ENCODE results near the gene ZMAT5.

ZMAT5 gene

DNA sequence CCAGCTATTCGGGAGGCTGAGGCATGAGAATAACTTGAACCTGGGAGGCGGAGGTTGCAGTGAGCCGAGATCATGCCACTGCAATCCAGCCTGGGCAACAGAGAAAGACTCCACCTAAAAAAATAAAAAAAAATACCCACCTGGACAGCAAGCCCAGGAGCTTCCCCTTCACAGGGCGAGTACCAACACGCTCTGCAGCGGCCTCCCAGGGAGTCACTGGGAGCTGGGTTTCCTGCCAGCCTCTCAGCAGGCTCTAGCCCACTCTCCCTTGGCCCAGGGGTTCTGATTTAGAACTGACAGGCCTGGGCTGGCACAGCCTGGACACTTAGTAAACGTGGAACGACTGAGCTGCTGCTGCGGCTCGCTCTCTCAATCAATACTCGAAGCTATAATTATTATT, 49.0 kb downstream of the ZMAT5 start:
- H3K4me3 ChIP-seq (ENCODE audit: low read depth, low read length): no peak overlapping the region
- TF ChIP-seq, protein P1, sequence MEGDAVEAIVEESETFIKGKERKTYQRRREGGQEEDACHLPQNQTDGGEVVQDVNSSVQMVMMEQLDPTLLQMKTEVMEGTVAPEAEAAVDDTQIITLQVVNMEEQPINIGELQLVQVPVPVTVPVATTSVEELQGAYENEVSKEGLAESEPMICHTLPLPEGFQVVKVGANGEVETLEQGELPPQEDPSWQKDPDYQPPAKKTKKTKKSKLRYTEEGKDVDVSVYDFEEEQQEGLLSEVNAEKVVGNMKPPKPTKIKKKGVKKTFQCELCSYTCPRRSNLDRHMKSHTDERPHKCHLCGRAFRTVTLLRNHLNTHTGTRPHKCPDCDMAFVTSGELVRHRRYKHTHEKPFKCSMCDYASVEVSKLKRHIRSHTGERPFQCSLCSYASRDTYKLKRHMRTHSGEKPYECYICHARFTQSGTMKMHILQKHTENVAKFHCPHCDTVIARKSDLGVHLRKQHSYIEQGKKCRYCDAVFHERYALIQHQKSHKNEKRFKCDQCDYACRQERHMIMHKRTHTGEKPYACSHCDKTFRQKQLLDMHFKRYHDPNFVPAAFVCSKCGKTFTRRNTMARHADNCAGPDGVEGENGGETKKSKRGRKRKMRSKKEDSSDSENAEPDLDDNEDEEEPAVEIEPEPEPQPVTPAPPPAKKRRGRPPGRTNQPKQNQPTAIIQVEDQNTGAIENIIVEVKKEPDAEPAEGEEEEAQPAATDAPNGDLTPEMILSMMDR (IDR thresholded peaks at IDR 0.05; ENCODE audit: borderline replicate concordance, insufficient read depth, low read depth, low read length): no peak

DNA sequence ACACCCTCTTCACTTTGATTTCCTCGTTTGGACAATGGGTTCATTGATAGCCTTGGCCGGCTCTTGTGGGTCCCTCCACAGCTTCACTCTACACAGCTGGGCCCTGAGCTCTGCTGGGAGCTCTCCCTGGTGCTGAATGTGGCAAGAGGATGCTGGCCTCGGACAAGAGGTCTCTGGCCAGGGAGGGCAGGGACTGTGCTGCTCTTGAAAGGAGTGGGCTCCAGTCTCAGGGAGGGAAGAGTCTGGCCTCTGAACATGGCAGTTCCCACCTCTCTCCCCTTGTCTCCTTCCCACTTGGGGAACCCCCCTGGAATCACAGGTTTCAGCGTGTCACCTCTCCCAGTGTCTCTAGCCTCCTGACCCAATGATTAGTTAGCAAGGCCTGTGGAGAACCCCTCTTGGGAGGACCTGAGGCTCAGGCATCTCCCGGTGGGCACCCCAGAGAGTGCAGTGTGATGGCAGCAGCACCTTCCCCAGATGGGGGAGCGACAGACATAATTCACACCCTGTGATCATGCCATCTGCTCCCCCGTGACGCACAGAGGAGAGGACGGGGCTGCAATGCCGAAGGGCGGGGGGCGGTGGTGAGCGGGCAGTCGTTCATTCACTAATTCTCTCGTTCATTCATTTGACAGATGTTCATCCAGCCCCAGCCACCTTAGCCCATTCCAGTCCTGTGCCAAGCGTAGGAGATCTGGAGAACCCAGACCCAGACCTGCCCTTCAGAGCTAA, 49.8 kb downstream of the ZMAT5 start:
- TF ChIP-seq, protein P1 (IDR thresholded peaks at IDR 0.05; ENCODE audit: borderline replicate concordance, insufficient read depth, low read depth, low read length): no peak
- H3K4me3 ChIP-seq (ENCODE audit: low read depth, low read length): no peak overlapping the region

DNA sequence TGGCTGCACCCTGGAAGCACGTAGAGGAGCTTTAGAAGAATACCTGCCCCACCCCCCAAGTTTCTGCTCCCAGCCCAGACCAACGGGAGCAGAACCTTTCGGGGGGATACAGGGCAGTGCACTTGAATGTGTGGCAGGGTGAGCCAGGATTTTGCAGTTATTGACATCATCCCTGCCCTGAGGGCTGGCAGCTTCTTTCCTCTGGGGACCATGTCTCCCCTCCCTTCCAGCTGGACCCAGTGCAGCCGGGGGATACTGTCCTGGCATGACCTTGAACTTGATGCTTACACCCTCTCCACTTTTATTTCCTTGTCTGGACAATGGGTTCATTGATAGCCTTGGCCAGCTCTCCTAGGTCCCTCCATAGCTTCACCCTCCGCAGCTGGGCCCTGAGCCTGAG, 51.1 kb downstream of the ZMAT5 start:
- TF ChIP-seq, protein P1 (IDR thresholded peaks at IDR 0.05; ENCODE audit: borderline replicate concordance, insufficient read depth, low read depth, low read length): no peak
- no peak overlapping the region for H3K4me3 ChIP-seq (ENCODE audit: low read depth, low read length)

DNA sequence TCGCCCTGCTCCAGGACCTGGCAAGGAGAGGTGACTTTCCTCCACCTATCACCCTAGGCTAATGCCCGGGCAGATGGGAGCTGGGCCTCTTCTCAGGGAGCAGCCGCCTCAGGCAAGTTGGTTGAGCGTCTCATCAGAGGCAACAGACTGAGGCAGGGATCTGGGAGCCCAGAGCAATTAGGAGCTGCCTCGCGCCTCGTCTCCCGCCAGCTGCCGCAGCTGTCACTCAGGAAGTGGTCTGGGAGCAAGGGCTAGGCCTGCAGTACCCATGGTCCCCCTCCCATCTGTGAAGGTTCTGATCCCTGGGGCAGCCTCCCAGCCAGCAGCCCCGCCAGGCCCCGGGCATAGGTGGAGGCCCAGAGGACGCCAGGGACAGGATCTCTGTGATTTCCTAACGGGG, 51.6 kb downstream of the ZMAT5 start:
- no peak overlapping the region for H3K4me3 ChIP-seq (ENCODE audit: low read depth, low read length)
- TF ChIP-seq, protein P1 (IDR thresholded peaks at IDR 0.05; ENCODE audit: borderline replicate concordance, insufficient read depth, low read depth, low read length): no peak

DNA sequence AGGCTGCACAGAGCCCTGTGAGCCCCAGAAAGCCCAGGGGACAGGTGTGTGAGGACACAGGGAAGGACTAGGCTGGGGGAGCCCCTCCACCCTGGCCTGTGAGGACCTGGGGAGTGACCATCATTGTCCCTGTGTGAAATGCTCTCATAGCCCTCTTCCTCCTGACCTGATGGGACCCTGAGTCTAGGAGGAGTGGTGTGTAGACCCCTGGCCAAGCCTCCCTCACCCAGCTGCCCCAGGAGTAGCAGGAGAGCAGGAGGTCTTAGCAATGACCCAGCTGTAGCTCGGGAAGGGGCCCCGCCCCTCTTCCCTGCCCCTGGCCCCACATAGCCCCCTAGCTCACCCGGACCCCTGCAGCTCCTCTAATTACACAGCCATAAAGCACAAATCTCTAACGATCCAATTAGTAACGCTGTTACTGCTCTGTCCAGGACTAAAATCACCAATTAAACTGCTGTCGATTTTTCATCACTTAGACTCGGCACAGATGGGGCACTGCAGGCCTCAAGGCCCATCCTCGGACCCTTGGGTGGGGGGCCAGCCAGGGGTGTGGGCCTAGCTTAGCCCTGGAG, 53.6 kb downstream of the ZMAT5 start:
- TF ChIP-seq, protein P1 (IDR thresholded peaks at IDR 0.05; ENCODE audit: borderline replicate concordance, insufficient read depth, low read depth, low read length): no peak

DNA sequence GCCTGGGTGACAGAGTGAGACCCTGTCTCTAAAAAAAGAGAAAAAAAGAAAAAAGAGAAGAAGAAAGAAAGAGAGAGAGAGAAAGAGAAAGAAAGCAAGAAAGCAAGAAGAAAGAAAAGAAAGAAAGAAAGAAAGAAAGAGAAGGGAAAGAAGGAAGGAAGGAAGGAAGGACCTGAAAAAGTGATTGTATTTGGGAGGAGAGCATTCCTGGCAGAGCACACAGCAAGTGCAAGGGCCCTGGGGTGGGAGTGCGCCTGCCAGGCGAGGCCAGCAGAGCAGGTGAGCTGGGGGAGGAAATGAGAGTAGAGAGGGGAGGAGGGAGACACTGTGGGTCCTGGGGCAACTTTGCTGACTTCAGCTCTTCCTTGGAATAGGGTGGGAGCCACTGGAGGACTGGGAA, 54.7 kb downstream of the ZMAT5 start:
- no peak overlapping the region for H3K4me3 ChIP-seq (ENCODE audit: low read depth, low read length)
- TF ChIP-seq, protein P1 (IDR thresholded peaks at IDR 0.05; ENCODE audit: borderline replicate concordance, insufficient read depth, low read depth, low read length): no peak

More for the DNA sequence above, 53.6 kb downstream of the ZMAT5 start:
- H3K4me3 ChIP-seq (ENCODE audit: low read depth, low read length): no peak overlapping the region
